Choroid plexus epithelial cell (primary cell): ENCODE results near the gene KMT2E.

Experiments used
- DNase-seq: peaks from one replicate; pipeline ENCODE4 v3.0.0-alpha.2; 2010; ENCODE audit warnings: low read depth
- H3K4me3 ChIP-seq: 2 replicates; pipeline ENCODE4 v1.5.1; 2011; ENCODE audit warnings: low read depth, mild to moderate bottlenecking, control low read depth, low read length, moderate library complexity
- CTCF ChIP-seq: conservative IDR thresholded peaks from 2 replicates; pipeline ENCODE4 v1.5.1; 2011; ENCODE audit warnings: low read depth, mild to moderate bottlenecking, control low read depth, inconsistent platforms, low read length, moderate library complexity

The KMT2E gene

GRCh38 chr7:105154084-105154483 is 140.1 kb downstream of the KMT2E start:
- no peak overlapping the region for H3K4me3 ChIP-seq
- no peak for DNase-seq
- TF ChIP-seq CTCF = no peak

- DNase-seq = no peak
- no peak for TF ChIP-seq CTCF
- no peak overlapping the region for H3K4me3 ChIP-seq
Observed at GRCh38 chr7:105156731-105157130, 142.7 kb downstream of the KMT2E start.

- no peak overlapping the region for H3K4me3 ChIP-seq
- no peak for DNase-seq
- no peak for TF ChIP-seq CTCF
Observed at GRCh38 chr7:105157278-105157677, 143.3 kb downstream of the KMT2E start.

DNA sequence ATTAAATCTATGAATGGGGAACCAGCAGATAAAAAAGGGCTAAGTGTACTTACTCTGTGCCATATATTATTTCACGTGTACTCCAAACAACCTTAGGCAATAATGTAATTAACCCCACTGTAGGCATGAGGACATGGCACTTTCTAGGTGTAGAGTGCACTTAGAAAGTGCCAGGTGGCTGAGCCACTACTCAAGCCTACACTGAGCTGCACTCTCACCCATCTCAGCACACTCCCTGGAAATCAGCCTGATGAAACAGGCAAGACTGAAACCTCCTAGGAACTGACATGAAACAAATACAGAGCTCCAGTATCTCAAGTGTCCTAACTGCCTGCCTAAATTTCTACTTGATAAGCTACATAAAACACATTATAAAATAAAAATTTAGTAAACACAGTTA is 147.4 kb downstream of the KMT2E start:
- no peak for TF ChIP-seq CTCF
- no peak for DNase-seq

More for the DNA sequence above, 147.4 kb downstream of the KMT2E start:
- no peak overlapping the region for H3K4me3 ChIP-seq
